GM13976 (cell line): Measurements from ENCODE around the gene AK3.

Source experiments
- DNase-seq: peaks from one replicate; pipeline ENCODE4 v3.0.0; 2012; ENCODE audit warnings: low spot score
- CTCF ChIP-seq: IDR thresholded peaks from 2 replicates; pipeline ENCODE4 v1.5.1; 2012; ENCODE audit warnings: borderline replicate concordance, mild to moderate bottlenecking; ENCODE audit not compliant: insufficient read depth; ENCODE audit errors: extremely low read depth, missing control alignments, control extremely low read depth
- in situ Hi-C: fragments of 300-500 bp; cut with MboI; formaldehyde crosslinking; loops from one replicate; pipeline ENCODE4 v1.12.0; 2022; ENCODE audit warnings: low sequenced_read_pairs, mixed read lengths, inconsistent platforms; ENCODE audit not compliant: unreplicated experiment

Gene AK3

DNA sequence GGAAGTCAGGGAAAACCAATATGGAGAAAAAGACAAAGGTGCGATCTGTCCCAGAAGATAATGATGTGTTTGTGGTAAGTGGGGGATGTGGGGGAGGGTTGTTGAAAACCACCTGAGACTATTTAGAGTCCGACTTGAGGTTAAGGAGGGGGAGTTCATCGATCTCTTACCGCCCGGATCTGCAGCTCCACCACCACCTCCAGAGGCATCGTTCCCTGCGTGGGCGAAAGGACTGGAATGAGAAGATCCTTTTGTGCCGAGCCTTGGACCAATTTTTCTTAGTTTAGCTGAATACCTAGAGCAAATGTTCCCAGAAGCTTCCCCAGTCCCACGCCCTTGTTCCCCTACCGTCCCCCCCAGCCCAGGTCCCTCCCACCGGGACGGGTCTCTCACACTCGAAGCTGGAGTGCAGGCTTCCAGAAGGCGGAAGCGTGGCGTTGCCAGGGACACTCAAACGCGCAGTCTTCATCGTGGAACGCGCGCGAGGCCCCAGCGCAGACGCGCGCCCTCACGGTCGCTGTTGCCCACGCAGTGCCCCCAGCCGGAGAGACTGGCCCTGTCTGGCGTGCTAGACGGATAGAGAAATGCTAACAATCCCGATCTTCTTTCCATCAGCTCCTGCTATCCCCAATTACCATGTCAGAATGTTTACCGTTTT is 74.8 kb downstream of the AK3 start, which contains the start of gene SPATA6L:
Gene SPATA6L, minus strand, starts transcription at position 439 of the 658 bp plus-strand sequence. Its CDS starts 230 bp downstream, at position 209.
- DNase-seq: peak; percentile 62
- in situ Hi-C loops: no loop called here
- no peak for TF ChIP-seq CTCF

GRCh38 chr9:4665357-4665756 is 75.6 kb downstream of the AK3 start:
- in situ Hi-C loops: no loop called here
- no peak for TF ChIP-seq CTCF
- no peak for DNase-seq

- in situ Hi-C loops: no loop called here
- no peak for TF ChIP-seq CTCF
- DNase-seq: no peak
Observed at GRCh38 chr9:4663956-4664355, 77.0 kb downstream of the AK3 start.

- DNase-seq: no peak
- no peak for TF ChIP-seq CTCF
- in situ Hi-C loops: no loop called here
Observed at GRCh38 chr9:4662989-4663792, 77.8 kb downstream of the AK3 start.

GRCh38 chr9:4662108-4662988 is 78.7 kb downstream of the AK3 start, which contains the start of gene PLPP6:
Gene PLPP6 (plus strand): TSS chr9:4662294. CDS start chr9:4662376, 82 bp downstream.
- in situ Hi-C loops: no loop called here
- peak; percentile 85 for DNase-seq
- TF ChIP-seq CTCF: peak; percentile 63

GRCh38 chr9:4661611-4662010 is 79.4 kb downstream of the AK3 start:
- in situ Hi-C loops: no loop called here
- DNase-seq: no peak
- no peak for TF ChIP-seq CTCF
